Left cardiac atrium (tissue), 4 donors: ENCODE results near the gene SLC4A1AP. TPM values are rescaled to one million over a fixed set of nuclear protein-coding genes. Genes with fewer than 3 reads are reported as not detected.
"Not testable (repeated sequence)": the region's sequence is repeated elsewhere in the genome, so short reads cannot be mapped to it uniquely, and the experiment has no call there.

Experiments used
- ATAC-seq, 2 donors: fragments of 200-7000 bp; cut with Tn5 transposase; one replicate each; pipeline ENCODE4 v1.9.1; 2020; ENCODE audit warnings: mild to moderate bottlenecking in 2 of 2, moderate library complexity in 2 of 2
- DNase-seq: peaks from one replicate; pipeline ENCODE4 v3.0.0-alpha.2; 2020
- intact Hi-C, 2 donors: fragments of 100-400 bp; cut with DNase I; formaldehyde crosslinking; loops; one replicate each; pipeline versions ENCODE4 v1.14.1 to v1.15.1; 2022 to 2023
- long read RNA-seq: library from polyadenylated mRNA; unstranded; transcript quantifications from one replicate; pipeline ENCODE4 v2.0.0, GENCODE V29; 2021
- total RNA-seq, 2 donors: library from RNA; stranded (reverse); fragmentation: NEBNext Ultra II Directional; extraction: Animal tissue kit (Norgen Biotek cat#: 25700); gene quantifications; one replicate each; pipeline ENCODE4 v1.2.1, GENCODE V29; 2021
- donor health status: DM: no; HTN: yes; CAD: no.
- donor health status: DM: no; HTN: yes; CAD: no; lungs with severe emphysema.
- donor health status: DM: yes; HTN: yes; CAD: no.
- donor health status: Dilated cardiomyopathy.

Gene SLC4A1AP
- 10 to 100 TPM; 16.5 to 20.7 TPM for total RNA-seq
- long read RNA-seq, transcript SLC4A1AP-201 (14 exons, 2,959 nt), result major isoform, 16 of 42 reads
- long read RNA-seq, partial matches to known transcripts, result 21 of 42 reads
- long read RNA-seq, other reads (novel, unspliced or antisense), result 5 of 42 reads

GRCh38 chr2:27663285-27664153, at the start of gene SLC4A1AP, which contains the start of gene SUPT7L:
SLC4A1AP (plus strand) TSS chr2:27663889; CDS start chr2:27663915, 26 bp downstream.
SUPT7L (minus strand) TSS chr2:27663614; CDS start chr2:27662192, 1,422 bp downstream.
- intact Hi-C loops, result no loop called here
- ATAC-seq, result peak; percentile 91 to 92
- DNase-seq, result peak; percentile 76

- ATAC-seq, result no peak
- DNase-seq, result no peak
- intact Hi-C loops, result no loop called here
Observed at GRCh38 chr2:27613985-27614384, 49.7 kb upstream of the SLC4A1AP start.

GRCh38 chr2:27615316-27615715, 48.4 kb upstream of the SLC4A1AP start:
- ATAC-seq (no peak), DNase-seq (no peak)
- intact Hi-C loops, result no loop called here

GRCh38 chr2:27621524-27621923, 42.2 kb upstream of the SLC4A1AP start:
- ATAC-seq (no peak), DNase-seq (no peak)
- intact Hi-C loops, result no loop called here

GRCh38 chr2:27622921-27623384, 40.7 kb upstream of the SLC4A1AP start:
- no peak for DNase-seq
- intact Hi-C loops, result no loop called here
- no peak for ATAC-seq

GRCh38 chr2:27624943-27625342, 38.7 kb upstream of the SLC4A1AP start:
- intact Hi-C loops, result no loop called here
- ATAC-seq (no peak), DNase-seq (no peak)

- not testable (repeated sequence) for DNase-seq, ATAC-seq
Observed at GRCh38 chr2:27626323-27626722, 37.4 kb upstream of the SLC4A1AP start.

GRCh38 chr2:27626921-27627320, 36.8 kb upstream of the SLC4A1AP start:
- peak in 1 of 2 donors; percentile 10 for ATAC-seq
- intact Hi-C loops, DNase-seq: not testable (repeated sequence)

More at GRCh38 chr2:27626323-27626722, 37.4 kb upstream of the SLC4A1AP start:
- intact Hi-C loops, result not testable (repeated sequence)

- DNase-seq (no peak), ATAC-seq (peak; percentile 56 to 67)
- intact Hi-C loops, result no loop called here
Observed at GRCh38 chr2:27627963-27628766, 35.5 kb upstream of the SLC4A1AP start.

- ATAC-seq (peak; percentile 99), DNase-seq (peak; percentile 92)
- intact Hi-C loops, result no loop called here
Observed at GRCh38 chr2:27628767-27629709, 34.7 kb upstream of the SLC4A1AP start, which contains the start of the genes CCDC121 and GPN1. CCDC121 (minus strand) TSS chr2:27629012; CDS start chr2:27627799, 1,213 bp downstream. GPN1 (plus strand) TSS chr2:27629050; CDS start chr2:27629059, 9 bp downstream.

- DNase-seq, intact Hi-C loops, ATAC-seq: not testable (repeated sequence)
Observed at GRCh38 chr2:27630257-27630656, 33.4 kb upstream of the SLC4A1AP start.

- ATAC-seq (no peak), DNase-seq (no peak)
- intact Hi-C loops, result no loop called here
Observed at GRCh38 chr2:27634291-27634690, 29.4 kb upstream of the SLC4A1AP start.

GRCh38 chr2:27636766-27637165, 26.9 kb upstream of the SLC4A1AP start:
- DNase-seq (no peak), ATAC-seq (no peak)
- intact Hi-C loops, result no loop called here

GRCh38 chr2:27638037-27638637, 25.6 kb upstream of the SLC4A1AP start:
- DNase-seq (no peak), ATAC-seq (no peak)
- intact Hi-C loops, result no loop called here

GRCh38 chr2:27638709-27639108, 25.0 kb upstream of the SLC4A1AP start:
- intact Hi-C loops, result no loop called here
- ATAC-seq (no peak), DNase-seq (no peak)

GRCh38 chr2:27640722-27641245, 22.9 kb upstream of the SLC4A1AP start:
- no peak for DNase-seq
- intact Hi-C loops, result no loop called here
- no peak for ATAC-seq

GRCh38 chr2:27645197-27645596, 18.5 kb upstream of the SLC4A1AP start:
- DNase-seq, result no peak
- intact Hi-C loops, result no loop called here
- no peak for ATAC-seq

- intact Hi-C loops, result no loop called here
- no peak for DNase-seq
- no peak for ATAC-seq
Observed at GRCh38 chr2:27647289-27647688, 16.4 kb upstream of the SLC4A1AP start.
